ENCODE measurements around the gene OTC. TPM values are rescaled to one million over a fixed set of nuclear protein-coding genes. Genes with fewer than 3 reads are reported as not detected.

The OTC gene
- total RNA-seq (2021) (not detected in 2 replicates), Bru-seq, nascent RNA (not detected), BruChase-seq, experiment 1, labeled RNA remaining after a 2-hour chase (not detected), BruChase-seq, experiment 2, labeled RNA remaining after a 6-hour chase (not detected)
- long read RNA-seq = 0 reads

DNA sequence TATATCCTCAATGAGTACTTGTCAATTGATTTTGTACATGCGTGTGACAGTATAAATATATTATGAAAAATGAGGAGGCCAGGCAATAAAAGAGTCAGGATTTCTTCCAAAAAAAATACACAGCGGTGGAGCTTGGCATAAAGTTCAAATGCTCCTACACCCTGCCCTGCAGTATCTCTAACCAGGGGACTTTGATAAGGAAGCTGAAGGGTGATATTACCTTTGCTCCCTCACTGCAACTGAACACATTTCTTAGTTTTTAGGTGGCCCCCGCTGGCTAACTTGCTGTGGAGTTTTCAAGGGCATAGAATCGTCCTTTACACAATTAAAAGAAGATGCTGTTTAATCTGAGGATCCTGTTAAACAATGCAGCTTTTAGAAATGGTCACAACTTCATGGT, at the start of gene OTC:
TSS of gene OTC (plus strand) at position 243 of the 400 bp plus-strand sequence. CDS start at position 336, 93 bp downstream.
- H3K9me2 ChIP-seq (ENCODE audit: insufficient read depth) = no peaks in the 10 kb centered on the region
- no peak within 1 kb of the TSS for H2AFZ ChIP-seq
- TF ChIP-seq EZH2 (IDR thresholded peaks at IDR 0.05; ENCODE audit: low read depth) = no peak
- TF ChIP-seq, protein P1, sequence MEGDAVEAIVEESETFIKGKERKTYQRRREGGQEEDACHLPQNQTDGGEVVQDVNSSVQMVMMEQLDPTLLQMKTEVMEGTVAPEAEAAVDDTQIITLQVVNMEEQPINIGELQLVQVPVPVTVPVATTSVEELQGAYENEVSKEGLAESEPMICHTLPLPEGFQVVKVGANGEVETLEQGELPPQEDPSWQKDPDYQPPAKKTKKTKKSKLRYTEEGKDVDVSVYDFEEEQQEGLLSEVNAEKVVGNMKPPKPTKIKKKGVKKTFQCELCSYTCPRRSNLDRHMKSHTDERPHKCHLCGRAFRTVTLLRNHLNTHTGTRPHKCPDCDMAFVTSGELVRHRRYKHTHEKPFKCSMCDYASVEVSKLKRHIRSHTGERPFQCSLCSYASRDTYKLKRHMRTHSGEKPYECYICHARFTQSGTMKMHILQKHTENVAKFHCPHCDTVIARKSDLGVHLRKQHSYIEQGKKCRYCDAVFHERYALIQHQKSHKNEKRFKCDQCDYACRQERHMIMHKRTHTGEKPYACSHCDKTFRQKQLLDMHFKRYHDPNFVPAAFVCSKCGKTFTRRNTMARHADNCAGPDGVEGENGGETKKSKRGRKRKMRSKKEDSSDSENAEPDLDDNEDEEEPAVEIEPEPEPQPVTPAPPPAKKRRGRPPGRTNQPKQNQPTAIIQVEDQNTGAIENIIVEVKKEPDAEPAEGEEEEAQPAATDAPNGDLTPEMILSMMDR (conservative IDR thresholded peaks at IDR 0.05) = no peak
- H3K79me2 ChIP-seq (ENCODE audit: low read depth) = no peaks in the 10 kb centered on the region
- no peaks in the 10 kb centered on the region for H3K9me3 ChIP-seq (ENCODE audit: insufficient read depth, low read depth)
- intact Hi-C loops (cut with micrococcal nuclease; ENCODE audit: unreplicated experiment) = no loop called here
- no peak for DNase-seq
- no peaks in the 10 kb centered on the region for H3K27me3 ChIP-seq (ENCODE audit: insufficient read depth, low read depth)
- CTCF ChIA-PET = no interaction called here
- H3K36me3 ChIP-seq (ENCODE audit: low read depth) = no peaks in the 10 kb centered on the region
- no TSS peak for BruUV-seq (replicated peaks)
- no peaks in the 10 kb centered on the region for H3F3A ChIP-seq (ENCODE audit: insufficient read depth, low read depth)
- no peak within 1 kb of the TSS for H3K27ac ChIP-seq
- H4K20me1 ChIP-seq (ENCODE audit: insufficient read depth) = no peaks in the 10 kb centered on the region
- no peak within 1 kb of the TSS for H3K4me2 ChIP-seq
- no peak within 1 kb of the TSS for H3K4me3 ChIP-seq
- POLR2A ChIA-PET (ENCODE audit: unreplicated experiment) = no interaction called here
- no peaks in the 10 kb centered on the region for H3K4me1 ChIP-seq (replicated peaks; ENCODE audit: insufficient read depth)

DNA sequence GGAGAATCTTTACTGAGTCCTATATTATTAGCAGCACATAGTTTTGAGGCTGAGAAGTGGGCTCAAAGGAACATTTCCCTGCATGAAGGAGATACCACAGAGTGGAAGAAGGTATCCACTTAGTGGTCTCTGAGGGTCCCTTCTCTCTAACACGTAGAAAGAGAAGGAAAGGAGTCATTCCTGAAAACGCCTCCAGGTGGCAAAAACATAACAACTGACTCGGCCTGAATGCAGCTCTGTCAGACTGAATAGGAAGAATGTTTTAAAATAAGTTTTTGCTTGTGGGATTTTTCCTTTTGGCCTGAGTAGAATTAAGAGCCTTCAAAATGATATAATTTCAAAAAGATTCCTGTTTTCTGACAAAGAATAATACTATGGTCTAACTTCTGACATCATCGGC, 48.4 kb upstream of the OTC start:
- H3K27me3 ChIP-seq (ENCODE audit: insufficient read depth, low read depth) = no peaks in the 10 kb centered on the region
- no peak overlapping the region for H3K4me2 ChIP-seq
- H3K79me2 ChIP-seq (ENCODE audit: low read depth) = no peaks in the 10 kb centered on the region
- CTCF ChIA-PET = no interaction called here
- no peaks in the 10 kb centered on the region for H4K20me1 ChIP-seq (ENCODE audit: insufficient read depth)
- POLR2A ChIA-PET (ENCODE audit: unreplicated experiment) = no interaction called here
- H2AFZ ChIP-seq = no peak overlapping the region
- H3K9me2 ChIP-seq (ENCODE audit: insufficient read depth) = no peaks in the 10 kb centered on the region
- DNase-seq = no peak
- intact Hi-C loops (cut with micrococcal nuclease; ENCODE audit: unreplicated experiment) = no loop called here
- no TSS peak for BruUV-seq (replicated peaks)
- no peaks in the 10 kb centered on the region for H3K36me3 ChIP-seq (ENCODE audit: low read depth)
- TF ChIP-seq EZH2 (IDR thresholded peaks at IDR 0.05; ENCODE audit: low read depth) = no peak
- TF ChIP-seq, protein P1 (conservative IDR thresholded peaks at IDR 0.05) = no peak
- H3K4me3 ChIP-seq = no peak overlapping the region
- no peaks in the 10 kb centered on the region for H3F3A ChIP-seq (ENCODE audit: insufficient read depth, low read depth)
- H3K4me1 ChIP-seq (replicated peaks; ENCODE audit: insufficient read depth) = no peaks in the 10 kb centered on the region
- no peak overlapping the region for H3K27ac ChIP-seq
- H3K9me3 ChIP-seq (ENCODE audit: insufficient read depth, low read depth) = no peaks in the 10 kb centered on the region

- Histone ChIP-seq H3K27me3 (ENCODE audit: insufficient read depth, low read depth) (no peaks in the 10 kb centered on the region), H3F3A (ENCODE audit: insufficient read depth, low read depth) (no peaks in the 10 kb centered on the region), H2AFZ (no peak overlapping the region), H3K27ac (no peak overlapping the region), H3K4me1 (replicated peaks; ENCODE audit: insufficient read depth) (no peaks in the 10 kb centered on the region), H4K20me1 (ENCODE audit: insufficient read depth) (no peaks in the 10 kb centered on the region), H3K36me3 (ENCODE audit: low read depth) (no peaks in the 10 kb centered on the region), H3K9me2 (ENCODE audit: insufficient read depth) (no peaks in the 10 kb centered on the region), H3K79me2 (ENCODE audit: low read depth) (no peaks in the 10 kb centered on the region), H3K4me2 (no peak overlapping the region), H3K9me3 (ENCODE audit: insufficient read depth, low read depth) (no peaks in the 10 kb centered on the region), H3K4me3 (no peak overlapping the region)
- TF ChIP-seq EZH2 (IDR thresholded peaks at IDR 0.05; ENCODE audit: low read depth) = no peak
- no TSS peak for BruUV-seq (replicated peaks)
- POLR2A ChIA-PET (ENCODE audit: unreplicated experiment) = no interaction called here
- no peak for DNase-seq
- CTCF ChIA-PET = no interaction called here
- intact Hi-C loops (cut with micrococcal nuclease; ENCODE audit: unreplicated experiment) = no loop called here
Observed at GRCh38 chrX:38305971-38306370, 46.4 kb upstream of the OTC start.

DNA sequence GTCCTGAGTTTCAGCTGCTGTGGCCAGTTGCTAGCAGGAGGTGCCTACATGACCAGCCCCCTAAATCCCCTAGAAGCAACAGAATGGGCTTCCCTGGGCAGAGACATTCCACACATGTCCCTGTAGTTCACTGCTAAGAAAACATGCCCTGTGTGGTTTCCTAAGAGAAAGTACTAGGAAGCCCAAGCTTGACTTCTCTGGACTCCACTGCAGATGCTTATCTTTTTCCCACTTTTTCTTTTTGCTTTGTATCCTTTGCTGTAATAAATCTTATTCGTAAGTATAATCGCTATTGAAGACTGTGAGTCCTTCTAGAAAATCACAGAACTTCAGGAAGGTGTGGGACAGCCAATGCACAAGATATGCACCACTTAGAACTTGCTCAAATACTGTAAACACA, 40.7 kb upstream of the OTC start:
- no peaks in the 10 kb centered on the region for H4K20me1 ChIP-seq (ENCODE audit: insufficient read depth)
- no peaks in the 10 kb centered on the region for H3F3A ChIP-seq (ENCODE audit: insufficient read depth, low read depth)
- no peaks in the 10 kb centered on the region for H3K4me1 ChIP-seq (replicated peaks; ENCODE audit: insufficient read depth)
- no peaks in the 10 kb centered on the region for H3K79me2 ChIP-seq (ENCODE audit: low read depth)
- H3K9me2 ChIP-seq (ENCODE audit: insufficient read depth) = no peaks in the 10 kb centered on the region
- no peak overlapping the region for H2AFZ ChIP-seq
- H3K27ac ChIP-seq = no peak overlapping the region
- no peaks in the 10 kb centered on the region for H3K9me3 ChIP-seq (ENCODE audit: insufficient read depth, low read depth)
- H3K4me3 ChIP-seq = no peak overlapping the region
- ChIA-PET POLR2A (ENCODE audit: unreplicated experiment) (no interaction called here), CTCF (no interaction called here)
- TF ChIP-seq EZH2 (IDR thresholded peaks at IDR 0.05; ENCODE audit: low read depth) = no peak
- TF ChIP-seq, protein P1 (conservative IDR thresholded peaks at IDR 0.05) = no peak
- H3K4me2 ChIP-seq = no peak overlapping the region
- no peaks in the 10 kb centered on the region for H3K27me3 ChIP-seq (ENCODE audit: insufficient read depth, low read depth)
- no TSS peak for BruUV-seq (replicated peaks)
- no peaks in the 10 kb centered on the region for H3K36me3 ChIP-seq (ENCODE audit: low read depth)
- no peak for DNase-seq
- intact Hi-C loops (cut with micrococcal nuclease; ENCODE audit: unreplicated experiment) = no loop called here
